ENCODE measurements around the gene TBC1D24.
A peak's percentile ranks its signal among the peaks of the same experiment; 100 is the strongest.
"Not testable (repeated sequence)": the region's sequence is repeated elsewhere in the genome, so short reads cannot be mapped to it uniquely, and the experiment has no call there.

TBC1D24 gene

GRCh38 chr16:2518823-2519710 is 44.1 kb downstream of the TBC1D24 start:
- DNase-seq: no peak

- no peak for DNase-seq
Measured at GRCh38 chr16:2519711-2520080, 44.8 kb downstream of the TBC1D24 start.

- peak; percentile 60 to 88 (median 72) for DNase-seq
Measured at GRCh38 chr16:2520097-2520783, 45.3 kb downstream of the TBC1D24 start, which contains the start of gene AMDHD2. Gene AMDHD2 (plus strand): TSS chr16:2520371. CDS start chr16:2520459, 88 bp downstream.

- peak in 2 of 4 experiments; percentile 54 to 57 for DNase-seq
Measured at GRCh38 chr16:2520784-2521531, 46.0 kb downstream of the TBC1D24 start.

- DNase-seq: no peak
Measured at GRCh38 chr16:2523801-2524231, 48.9 kb downstream of the TBC1D24 start.

GRCh38 chr16:2524339-2524938 is 49.5 kb downstream of the TBC1D24 start:
- DNase-seq: no peak

GRCh38 chr16:2526135-2526534 is 51.2 kb downstream of the TBC1D24 start:
- no peak for DNase-seq

- DNase-seq: no peak
Measured at GRCh38 chr16:2527071-2527783, 52.3 kb downstream of the TBC1D24 start.

- DNase-seq: no peak
Measured at GRCh38 chr16:2527784-2528100, 52.8 kb downstream of the TBC1D24 start.

- DNase-seq: no peak
Measured at GRCh38 chr16:2528161-2529060, 53.5 kb downstream of the TBC1D24 start.

- no peak for DNase-seq
Measured at GRCh38 chr16:2529061-2529931, 54.4 kb downstream of the TBC1D24 start.

- DNase-seq: no peak
Measured at GRCh38 chr16:2529961-2530628, 55.2 kb downstream of the TBC1D24 start.

- no peak for DNase-seq
Measured at GRCh38 chr16:2530629-2531318, 55.8 kb downstream of the TBC1D24 start.

GRCh38 chr16:2531371-2531695 is 56.4 kb downstream of the TBC1D24 start, which contains the start of gene CEMP1:
Gene CEMP1 (minus strand): TSS chr16:2531408. CDS start chr16:2531073, 335 bp downstream.
- no peak for DNase-seq

- peak; percentile 90 to 96 (median 93) for DNase-seq
Measured at GRCh38 chr16:2531696-2532493, 57.0 kb downstream of the TBC1D24 start.

GRCh38 chr16:2532494-2533141 is 57.7 kb downstream of the TBC1D24 start:
- DNase-seq: peak in 2 of 4 experiments; percentile 53 to 56

- not testable (repeated sequence) for DNase-seq
Measured at GRCh38 chr16:2533142-2533755, 58.3 kb downstream of the TBC1D24 start.
